K562 (cell line): ENCODE measurements around the gene HDAC7. TPM values are rescaled to one million over a fixed set of nuclear protein-coding genes. Genes with fewer than 3 reads are reported as not detected.

ENCODE experiments used
- CTCFL ChIP-seq: IDR thresholded peaks from 2 replicates; pipeline ENCODE4 v1.6.1; 2011; ENCODE audit warnings: borderline replicate concordance, low read depth, mild to moderate bottlenecking, moderate library complexity, low read length; ENCODE audit not compliant: insufficient read depth, poor library complexity, severe bottlenecking
- ELF4 ChIP-seq: fragments of 450-650 bp; formaldehyde crosslinking; IDR thresholded peaks from 2 replicates; pipeline ENCODE4 v1.4.0; 2022; ENCODE audit warnings: missing genetic modification characterization
- EP300 ChIP-seq: IDR thresholded peaks from 2 replicates; pipeline ENCODE4 v1.6.1; 2012; ENCODE audit warnings: low read length, improper control_type of control experiment
- ETV1 ChIP-seq: fragments of 450-650 bp; conservative IDR thresholded peaks from 2 replicates; pipeline ENCODE4 v1.6.1; 2016; ENCODE audit warnings: missing genetic modification characterization, control low read depth, low read depth, missing compliant biosample characterization
- HMG20B ChIP-seq: fragments of 250-450 bp; sonication (Bioruptor Pico); IDR thresholded peaks from 2 replicates; pipeline ENCODE4 v1.5.0; 2021; ENCODE audit warnings: mild to moderate bottlenecking
- HNRNPUL1 ChIP-seq: fragments of 200-400 bp; formaldehyde crosslinking; IDR thresholded peaks from 2 replicates; pipeline ENCODE4 v1.6.1; 2017; ENCODE audit warnings: low read length
- POLR2AphosphoS2 ChIP-seq: IDR thresholded peaks from 2 replicates; pipeline ENCODE4 v1.6.1; 2012; ENCODE audit warnings: low read length, improper control_type of control experiment
- SUPT5H ChIP-seq: fragments of 450-650 bp; IDR thresholded peaks from 2 replicates; pipeline ENCODE4 v1.6.1; 2016
- TEAD2 ChIP-seq: fragments of 450-650 bp; IDR thresholded peaks from 2 replicates; pipeline ENCODE4 v1.6.1; 2016; ENCODE audit warnings: missing genetic modification characterization, control low read depth, missing compliant biosample characterization
- ZBTB33 ChIP-seq: sonication (generic); formaldehyde crosslinking; IDR thresholded peaks from 2 replicates; pipeline ENCODE4 v1.8.1; 2023; ENCODE audit warnings: mild to moderate bottlenecking, missing genetic modification reagents
- ZBTB9 ChIP-seq: fragments of 450-650 bp; formaldehyde crosslinking; IDR thresholded peaks from 2 replicates; pipeline ENCODE4 v1.4.0; 2020; ENCODE audit warnings: mild to moderate bottlenecking, moderate library complexity
- polyA plus RNA-seq, 8 experiments: library from polyadenylated mRNA; depleted of rRNA in 4 of 8; stranded (reverse) in 5 of 8; unstranded in 3 of 8; fragments of >200 nt; fragmentation: Nextera tagmentation in 2 of 8; fragmentation: Illumina TruSeq in 1 of 8; extraction: Ambion mirVana in 2 of 8; extraction: Trizol in 1 of 8; gene quantifications; 2 replicates each; pipeline versions ENCODE4 v1.2.1 to v1.2.3, GENCODE V29; 2011 to 2014; ENCODE audit warnings: inconsistent platforms in 1 of 8, missing spikeins in 1 of 8
- total RNA-seq, 7 experiments: library from RNA; depleted of rRNA in 6 of 7; stranded (reverse); fragments of >200 nt in 6 of 7; fragmentation: Illumina TruSeq in 2 of 7; extraction: Trizol in 2 of 7; gene quantifications; 2 replicates each; pipeline versions ENCODE4 v1.2.1 to v1.2.3, GENCODE V29; 2011 to 2021; ENCODE audit warnings: low replicate concordance in 1 of 7

HDAC7 gene
- total and polyA plus RNA-seq, 9 of the 15 experiments (the other 6 are each of a cell fraction or from before 2014, with no cell fraction given) = 2.5 to 129 (median 31.1) TPM

- TF ChIP-seq ZBTB9 (0 out of 2 replicates have a peak, but pooled peaks have one; percentile 12), ZBTB33 (CRISPR knock-in tag) (peak; percentile 70), SUPT5H (peak; percentile 43; the same call in 1 of the 2 replicates), POLR2AphosphoS2 (peak; percentile 92), CTCFL (no peak), TEAD2 (tag) (no peak), ELF4 (no peak), ETV1 (tag) (no peak), HMG20B (CRISPR knock-in tag) (no peak), EP300 (no peak), HNRNPUL1 (no peak)
Observed at GRCh38 chr12:47781479-47782371, 38.0 kb downstream of the HDAC7 start (continued).
